Nephron progenitor cell (in vitro differentiated cells): ENCODE measurements around the gene HES4.
A peak's percentile ranks its signal among the peaks of the same experiment; 100 is the strongest.
"Not testable (repeated sequence)": the region's sequence is repeated elsewhere in the genome, so short reads cannot be mapped to it uniquely, and the experiment has no call there.

Experiments used
- DNase-seq: peaks from one replicate; pipeline ENCODE4 v3.0.0; 2021
- H3K27ac Mint-ChIP-seq: 2 replicates; pipeline ENCODE4 v1.8.0; 2021; ENCODE audit warnings: mild to moderate bottlenecking, moderate library complexity, mixed read lengths
- H3K27me3 Mint-ChIP-seq: 2 replicates; pipeline ENCODE4 v1.8.0; 2021; ENCODE audit warnings: mild to moderate bottlenecking, low read depth, mixed read lengths; ENCODE audit not compliant: poor library complexity
- H3K36me3 Mint-ChIP-seq: 2 replicates; pipeline ENCODE4 v1.8.0; 2021; ENCODE audit warnings: low read depth, mixed read lengths
- H3K4me1 Mint-ChIP-seq: 2 replicates; pipeline ENCODE4 v1.8.0; 2021; ENCODE audit warnings: mixed read lengths
- H3K4me3 Mint-ChIP-seq: 2 replicates; pipeline ENCODE4 v1.8.0; 2021; ENCODE audit warnings: mild to moderate bottlenecking, moderate library complexity, mixed read lengths
- H3K9me3 Mint-ChIP-seq: 2 replicates; pipeline ENCODE4 v1.8.0; 2021; ENCODE audit warnings: mild to moderate bottlenecking, moderate library complexity, mixed read lengths
- TF ChIP-seq, protein P1 (sequence below): fragments of 200-600 bp; sonication (generic); IDR thresholded peaks from 2 replicates; pipeline ENCODE4 v1.5.0; 2021; ENCODE audit warnings: antibody characterized with exemption

HES4 gene

DNA sequence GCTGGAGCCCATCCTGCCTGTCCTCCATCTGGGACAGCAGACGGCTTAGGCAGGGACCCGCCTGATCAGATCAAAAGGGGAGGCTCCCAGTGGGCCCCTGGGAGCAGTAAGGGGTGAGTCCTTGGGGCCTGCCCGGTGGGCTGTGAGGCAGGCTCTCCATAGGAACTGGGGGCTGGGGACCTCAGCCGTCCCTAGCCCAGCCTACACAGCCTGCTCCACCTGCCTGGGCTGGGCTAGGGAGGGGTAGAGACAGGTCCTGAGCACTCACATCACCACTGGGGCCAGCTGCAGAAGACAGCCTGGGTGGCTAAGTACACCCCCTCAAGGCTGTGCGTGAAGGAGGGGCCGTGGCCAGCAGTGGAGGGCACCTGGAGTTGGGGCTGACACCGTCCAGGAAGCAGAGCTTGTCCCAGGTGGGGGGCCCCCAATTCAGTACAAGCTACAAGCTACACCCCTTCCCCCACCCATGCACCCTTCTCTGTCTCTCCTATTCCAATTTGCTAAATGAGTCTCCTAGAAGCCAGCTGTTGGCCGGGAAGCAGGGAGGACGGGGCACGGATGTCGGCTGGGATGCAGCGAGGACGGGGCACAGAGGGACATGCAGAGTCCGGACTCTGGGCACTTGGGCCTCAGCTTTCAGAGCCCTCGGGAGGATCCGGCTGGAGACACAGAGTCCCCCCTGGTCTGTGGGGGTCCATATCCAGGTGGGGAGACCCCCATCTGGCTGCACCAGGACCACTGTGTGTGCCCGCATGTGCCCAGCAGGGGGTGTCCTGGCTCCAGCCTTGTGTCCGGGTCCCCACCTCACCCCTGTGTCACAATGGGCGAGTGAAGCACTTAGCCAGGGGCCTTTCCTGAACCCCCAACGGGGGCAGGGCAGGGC is 15.1 kb upstream of the HES4 start:
- Mint-ChIP-seq H3K27ac (peak overlapping the region; percentile 85), H3K4me3 (peak overlapping the region; percentile 83), H3K4me1 (peaks cover 34% of the 10 kb centered on the region), H3K9me3 (peaks cover 7% of the 10 kb centered on the region), H3K27me3 (peaks cover 9% of the 10 kb centered on the region), H3K36me3 (peaks cover 8% of the 10 kb centered on the region)
- TF ChIP-seq, protein P1, sequence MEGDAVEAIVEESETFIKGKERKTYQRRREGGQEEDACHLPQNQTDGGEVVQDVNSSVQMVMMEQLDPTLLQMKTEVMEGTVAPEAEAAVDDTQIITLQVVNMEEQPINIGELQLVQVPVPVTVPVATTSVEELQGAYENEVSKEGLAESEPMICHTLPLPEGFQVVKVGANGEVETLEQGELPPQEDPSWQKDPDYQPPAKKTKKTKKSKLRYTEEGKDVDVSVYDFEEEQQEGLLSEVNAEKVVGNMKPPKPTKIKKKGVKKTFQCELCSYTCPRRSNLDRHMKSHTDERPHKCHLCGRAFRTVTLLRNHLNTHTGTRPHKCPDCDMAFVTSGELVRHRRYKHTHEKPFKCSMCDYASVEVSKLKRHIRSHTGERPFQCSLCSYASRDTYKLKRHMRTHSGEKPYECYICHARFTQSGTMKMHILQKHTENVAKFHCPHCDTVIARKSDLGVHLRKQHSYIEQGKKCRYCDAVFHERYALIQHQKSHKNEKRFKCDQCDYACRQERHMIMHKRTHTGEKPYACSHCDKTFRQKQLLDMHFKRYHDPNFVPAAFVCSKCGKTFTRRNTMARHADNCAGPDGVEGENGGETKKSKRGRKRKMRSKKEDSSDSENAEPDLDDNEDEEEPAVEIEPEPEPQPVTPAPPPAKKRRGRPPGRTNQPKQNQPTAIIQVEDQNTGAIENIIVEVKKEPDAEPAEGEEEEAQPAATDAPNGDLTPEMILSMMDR: no peak
- no peak for DNase-seq

DNA sequence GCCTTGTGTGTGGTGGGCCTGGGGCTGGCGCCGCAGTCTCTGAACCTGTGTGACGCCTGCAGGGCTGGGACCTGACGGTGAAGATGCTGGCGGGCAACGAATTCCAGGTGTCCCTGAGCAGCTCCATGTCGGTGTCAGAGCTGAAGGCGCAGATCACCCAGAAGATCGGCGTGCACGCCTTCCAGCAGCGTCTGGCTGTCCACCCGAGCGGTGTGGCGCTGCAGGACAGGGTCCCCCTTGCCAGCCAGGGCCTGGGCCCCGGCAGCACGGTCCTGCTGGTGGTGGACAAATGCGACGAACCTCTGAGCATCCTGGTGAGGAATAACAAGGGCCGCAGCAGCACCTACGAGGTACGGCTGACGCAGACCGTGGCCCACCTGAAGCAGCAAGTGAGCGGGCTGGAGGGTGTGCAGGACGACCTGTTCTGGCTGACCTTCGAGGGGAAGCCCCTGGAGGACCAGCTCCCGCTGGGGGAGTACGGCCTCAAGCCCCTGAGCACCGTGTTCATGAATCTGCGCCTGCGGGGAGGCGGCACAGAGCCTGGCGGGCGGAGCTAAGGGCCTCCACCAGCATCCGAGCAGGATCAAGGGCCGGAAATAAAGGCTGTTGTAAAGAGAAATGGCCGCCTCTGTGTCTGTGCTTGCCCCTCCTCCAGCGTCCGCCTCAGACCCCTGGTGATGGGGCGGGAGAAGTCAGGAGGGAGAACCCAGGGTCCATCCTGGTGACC is 14.2 kb upstream of the HES4 start:
- Mint-ChIP-seq H3K27me3 (peaks cover 9% of the 10 kb centered on the region), H3K4me1 (peaks cover 34% of the 10 kb centered on the region), H3K27ac (peak overlapping the region; percentile 90), H3K36me3 (peaks cover 10% of the 10 kb centered on the region), H3K4me3 (peak overlapping the region; percentile 83), H3K9me3 (peaks cover 8% of the 10 kb centered on the region)
- TF ChIP-seq, protein P1: no peak
- DNase-seq: no peak

DNA sequence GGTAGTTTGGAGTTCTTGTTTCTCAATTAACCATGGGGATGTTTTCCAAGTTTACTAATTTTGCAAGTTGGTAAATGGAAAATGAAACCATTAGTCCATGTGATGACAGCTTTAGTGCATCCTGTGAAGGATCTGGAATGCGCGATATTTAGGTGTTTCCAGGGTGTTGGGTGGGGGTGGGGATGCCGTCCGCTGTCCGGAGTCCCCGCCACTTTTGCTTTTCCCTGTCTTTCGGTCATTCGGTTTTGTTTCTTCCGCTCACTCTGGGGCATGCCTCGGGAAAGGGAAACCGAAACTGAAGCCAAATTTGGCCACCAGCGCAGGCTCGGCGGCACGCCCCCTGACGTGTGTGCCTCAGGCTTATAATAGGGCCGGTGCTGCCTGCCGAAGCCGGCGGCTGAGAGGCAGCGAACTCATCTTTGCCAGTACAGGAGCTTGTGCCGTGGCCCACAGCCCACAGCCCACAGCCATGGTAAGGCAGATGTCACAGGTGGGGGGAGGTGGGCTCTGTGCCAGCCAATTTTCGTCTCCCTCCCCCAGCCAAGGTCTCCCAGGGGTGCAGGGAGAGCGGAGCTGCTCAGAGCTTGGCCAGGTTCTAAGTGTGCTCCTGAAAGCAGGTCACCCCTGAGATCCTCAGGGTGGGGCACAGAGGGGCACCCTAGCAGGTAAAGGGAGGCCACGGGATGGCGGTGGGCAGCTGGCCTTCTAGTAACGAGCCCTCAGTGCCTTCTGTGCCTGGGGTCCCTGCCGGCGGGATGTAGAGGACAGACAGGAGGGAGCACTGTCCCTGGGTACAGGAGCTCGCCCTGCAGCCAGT is 13.4 kb upstream of the HES4 start, which contains the start of gene ISG15:
ISG15 (plus strand) TSS at position 393 of the 817 bp plus-strand sequence; CDS start at position 470, 77 bp downstream.
- DNase-seq: peak; percentile 71
- TF ChIP-seq, protein P1: no peak
- peaks cover 10% of the 10 kb centered on the region for H3K9me3 Mint-ChIP-seq
- H3K27me3 Mint-ChIP-seq: peaks cover 9% of the 10 kb centered on the region
- peaks cover 14% of the 10 kb centered on the region for H3K36me3 Mint-ChIP-seq
- H3K27ac Mint-ChIP-seq: peak within 1 kb of the TSS; percentile 90
- H3K4me1 Mint-ChIP-seq: peaks cover 36% of the 10 kb centered on the region
- peak within 1 kb of the TSS; percentile 83 for H3K4me3 Mint-ChIP-seq

DNA sequence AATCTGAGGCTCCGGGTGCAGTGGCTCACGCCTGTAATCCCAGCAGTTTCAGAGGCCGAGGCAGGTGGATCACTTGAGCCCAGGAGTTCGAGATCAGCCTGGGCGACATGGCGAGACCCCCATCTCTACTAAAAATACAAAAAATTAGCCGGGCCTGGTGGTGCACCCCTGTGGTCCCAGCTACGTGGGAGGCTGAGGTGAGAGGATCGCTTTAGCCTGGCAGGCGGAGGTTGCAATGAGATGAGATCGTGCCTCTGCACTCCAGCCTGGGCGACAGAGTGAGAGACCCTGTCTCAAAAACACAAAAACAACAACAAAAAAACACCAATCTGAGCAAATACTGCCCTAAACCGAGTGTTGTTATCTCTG is 12.8 kb upstream of the HES4 start:
- peaks cover 40% of the 10 kb centered on the region for H3K4me1 Mint-ChIP-seq
- peaks cover 10% of the 10 kb centered on the region for H3K9me3 Mint-ChIP-seq
- H3K4me3 Mint-ChIP-seq: peak overlapping the region; percentile 83
- H3K27me3 Mint-ChIP-seq, H3K27ac Mint-ChIP-seq, DNase-seq: not testable (repeated sequence)
- peaks cover 19% of the 10 kb centered on the region for H3K36me3 Mint-ChIP-seq

DNA sequence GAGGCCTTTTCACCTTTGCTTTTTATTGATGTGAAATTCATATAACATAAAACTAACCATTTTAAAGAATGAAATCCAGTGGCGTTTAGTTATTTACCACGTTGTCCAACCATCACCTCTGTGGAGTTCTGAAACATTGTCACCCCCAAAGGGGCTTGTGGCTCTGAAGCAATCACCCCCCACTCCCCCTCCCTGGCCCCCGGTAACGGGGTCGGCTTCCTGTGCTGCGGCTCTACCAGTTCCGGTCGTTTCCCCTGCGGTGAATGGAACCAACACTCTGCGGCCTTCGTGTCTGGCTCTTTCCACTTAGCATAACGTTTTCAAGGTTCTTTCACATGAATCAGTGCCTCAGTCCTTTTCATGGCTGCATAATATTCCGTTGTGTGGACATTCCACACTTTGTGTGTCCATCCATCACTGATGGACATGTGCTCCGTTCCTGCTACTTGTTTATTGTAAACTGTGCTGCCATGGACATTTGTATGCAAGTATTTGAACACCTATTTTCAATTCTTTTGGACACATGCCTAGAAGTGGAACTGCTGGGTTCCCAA is 11.6 kb upstream of the HES4 start:
- Mint-ChIP-seq H3K27ac (no peak overlapping the region), H3K4me1 (peaks cover 39% of the 10 kb centered on the region), H3K36me3 (peaks cover 16% of the 10 kb centered on the region), H3K4me3 (no peak overlapping the region), H3K27me3 (peaks cover 9% of the 10 kb centered on the region), H3K9me3 (peaks cover 12% of the 10 kb centered on the region)
- DNase-seq: no peak
- TF ChIP-seq, protein P1: no peak

DNA sequence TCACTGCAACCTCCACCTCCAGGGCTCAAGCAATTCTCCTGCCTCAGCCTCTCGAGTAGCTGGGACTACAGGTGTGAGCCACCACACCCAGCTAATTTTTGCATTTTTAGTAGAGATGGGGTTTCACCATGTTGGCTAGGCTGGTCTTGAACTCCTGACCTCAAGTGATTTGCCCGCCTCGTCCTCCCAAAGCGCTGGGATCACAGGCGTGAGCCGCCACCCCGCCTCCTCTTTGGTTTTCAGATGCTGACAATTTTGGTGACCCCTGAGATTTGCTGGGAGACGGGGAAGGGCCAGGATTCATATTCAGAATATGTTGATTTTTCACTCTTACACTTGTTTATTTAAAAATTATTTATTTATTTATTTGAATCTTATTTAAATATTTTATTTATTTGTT is 10.2 kb upstream of the HES4 start:
- Mint-ChIP-seq H3K4me1 (peaks cover 49% of the 10 kb centered on the region), H3K9me3 (peaks cover 13% of the 10 kb centered on the region), H3K36me3 (peaks cover 16% of the 10 kb centered on the region)
- H3K27me3 Mint-ChIP-seq, DNase-seq, H3K27ac Mint-ChIP-seq, H3K4me3 Mint-ChIP-seq: not testable (repeated sequence)
